Epithelial cell of esophagus (primary cell): ENCODE results near the gene RBBP8NL.
A peak's percentile ranks its signal among the peaks of the same experiment; 100 is the strongest.
"Not testable (repeated sequence)": the region's sequence is repeated elsewhere in the genome, so short reads cannot be mapped to it uniquely, and the experiment has no call there.

Experiments used
- DNase-seq: peaks from one replicate; pipeline ENCODE4 v3.0.0; 2010; ENCODE audit warnings: low read depth
- H3K4me3 ChIP-seq: 2 replicates; pipeline ENCODE4 v1.5.1; 2011; ENCODE audit warnings: mild to moderate bottlenecking, low read length, control low read depth
- CTCF ChIP-seq: IDR thresholded peaks from 2 replicates; pipeline ENCODE4 v1.5.1; 2011; ENCODE audit warnings: low read depth, mild to moderate bottlenecking, low read length, control low read depth, inconsistent platforms; ENCODE audit not compliant: insufficient read depth; ENCODE audit errors: missing control alignments

Gene RBBP8NL

GRCh38 chr20:62426699-62427131 lies 624 bp downstream of the RBBP8NL start:
- peak overlapping the region; percentile 50 for H3K4me3 ChIP-seq
- no peak for TF ChIP-seq CTCF
- DNase-seq, result no peak

- not testable (repeated sequence) for H3K4me3 ChIP-seq, DNase-seq
Observed at GRCh38 chr20:62426059-62426348, 1.3 kb downstream of the RBBP8NL start.

GRCh38 chr20:62425281-62426058 lies 1.9 kb downstream of the RBBP8NL start:
- TF ChIP-seq CTCF, result no peak
- DNase-seq, result no peak
- H3K4me3 ChIP-seq, result no peak overlapping the region

GRCh38 chr20:62424249-62425107 lies 2.9 kb downstream of the RBBP8NL start:
- DNase-seq, result no peak
- H3K4me3 ChIP-seq, result no peak overlapping the region
- TF ChIP-seq CTCF, result no peak

- no peak overlapping the region for H3K4me3 ChIP-seq
- DNase-seq, result no peak
- TF ChIP-seq CTCF, result no peak
Observed at GRCh38 chr20:62423326-62423706, 4.0 kb downstream of the RBBP8NL start.

- TF ChIP-seq CTCF, result no peak
- DNase-seq, result no peak
- H3K4me3 ChIP-seq, result no peak overlapping the region
Observed at GRCh38 chr20:62422636-62423325, 4.6 kb downstream of the RBBP8NL start.

GRCh38 chr20:62421716-62421990 lies 5.7 kb downstream of the RBBP8NL start:
- no peak overlapping the region for H3K4me3 ChIP-seq
- DNase-seq, result no peak
- no peak for TF ChIP-seq CTCF
